WTC11 (cell line): Measurements from ENCODE around the gene ASGR1. TPM values are rescaled to one million over a fixed set of nuclear protein-coding genes. Genes with fewer than 3 reads are reported as not detected.

Experiments used
- ATAC-seq: fragments of 200-7000 bp; cut with Tn5 transposase; 2 replicates; pipeline ENCODE4 v1.10.0; 2021; ENCODE audit warnings: mild to moderate bottlenecking, moderate library complexity
- CTCF ChIA-PET: fragments of 300-600 bp; sonication (Branson Sonifier 250); formaldehyde crosslinking; loops from one replicate; lab custom pipeline; 2021; ENCODE audit warnings: antibody characterized with exemption; lab: Charles Lee
- POLR2A ChIA-PET: fragments of 350-600 bp; sonication (Branson Sonifier 250); formaldehyde crosslinking; loops from one replicate; lab custom pipeline; 2021; ENCODE audit warnings: antibody characterized with exemption; lab: Charles Lee
- DNase-seq: peaks from one replicate; pipeline ENCODE4 v3.0.0; 2021; ENCODE audit warnings: low spot score
- H3K27ac Mint-ChIP-seq: 2 replicates; pipeline ENCODE4 v1.8.0; 2021; ENCODE audit warnings: mixed read lengths
- H3K27me3 Mint-ChIP-seq: 2 replicates; pipeline ENCODE4 v1.8.0; 2021; ENCODE audit warnings: low read depth, mild to moderate bottlenecking, moderate library complexity, mixed read lengths
- H3K36me3 Mint-ChIP-seq: 2 replicates; pipeline ENCODE4 v1.8.0; 2021; ENCODE audit warnings: mixed read lengths
- H3K4me1 Mint-ChIP-seq: 2 replicates; pipeline ENCODE4 v1.8.0; 2022; ENCODE audit warnings: mixed read lengths
- H3K4me3 Mint-ChIP-seq: 2 replicates; pipeline ENCODE4 v1.8.0; 2021; ENCODE audit warnings: mild to moderate bottlenecking, moderate library complexity, mixed read lengths
- H3K9me3 Mint-ChIP-seq: 2 replicates; pipeline ENCODE4 v1.8.0; 2021; ENCODE audit warnings: mixed read lengths
- ATF3 ChIP-seq: sonication (generic); formaldehyde crosslinking; conservative IDR thresholded peaks from 2 replicates; pipeline ENCODE4 v1.8.1; 2022; ENCODE audit warnings: mild to moderate bottlenecking, missing genetic modification reagents
- CREM ChIP-seq: sonication (generic); formaldehyde crosslinking; IDR thresholded peaks from 2 replicates; pipeline ENCODE4 v1.8.1; 2022; ENCODE audit warnings: mild to moderate bottlenecking, missing genetic modification reagents, moderate library complexity
- ELF4 ChIP-seq: sonication (generic); formaldehyde crosslinking; IDR thresholded peaks from 2 replicates; pipeline ENCODE4 v1.8.1; 2022; ENCODE audit warnings: low read depth, mild to moderate bottlenecking, moderate library complexity, missing genetic modification reagents
- EMX1 ChIP-seq: fragments of 250-450 bp; sonication (Bioruptor Pico); IDR thresholded peaks from 2 replicates; pipeline ENCODE4 v1.8.0; 2021; ENCODE audit warnings: mild to moderate bottlenecking
- ESRRA ChIP-seq: sonication (generic); formaldehyde crosslinking; IDR thresholded peaks from 2 replicates; pipeline ENCODE4 v1.8.1; 2022; ENCODE audit warnings: mild to moderate bottlenecking, missing genetic modification reagents, borderline replicate concordance
- FOXJ3 ChIP-seq: sonication (generic); formaldehyde crosslinking; IDR thresholded peaks from 2 replicates; pipeline ENCODE4 v1.9.0; 2021; ENCODE audit warnings: missing genetic modification reagents, mild to moderate bottlenecking, borderline replicate concordance
- FOXP1 ChIP-seq: sonication (generic); formaldehyde crosslinking; IDR thresholded peaks from 2 replicates; pipeline ENCODE4 v1.8.0; 2022; ENCODE audit warnings: missing genetic modification reagents, mild to moderate bottlenecking, moderate library complexity, borderline replicate concordance
- GABPB1 ChIP-seq: sonication (generic); formaldehyde crosslinking; IDR thresholded peaks from 2 replicates; pipeline ENCODE4 v1.8.1; 2023; ENCODE audit warnings: mild to moderate bottlenecking, missing genetic modification reagents
- GTF2I ChIP-seq: fragments of 250-450 bp; sonication (Bioruptor Pico); conservative IDR thresholded peaks from 2 replicates; pipeline ENCODE4 v1.4.0; 2021; ENCODE audit warnings: mild to moderate bottlenecking
- JUN ChIP-seq: sonication (generic); formaldehyde crosslinking; IDR thresholded peaks from 2 replicates; pipeline ENCODE4 v1.8.0; 2023; ENCODE audit warnings: mild to moderate bottlenecking, missing genetic modification reagents
- KAT7 ChIP-seq: sonication (generic); formaldehyde crosslinking; IDR thresholded peaks from 2 replicates; pipeline ENCODE4 v1.8.1; 2023; ENCODE audit warnings: missing genetic modification reagents, mild to moderate bottlenecking, borderline replicate concordance
- MYBL2 ChIP-seq: sonication (generic); formaldehyde crosslinking; IDR thresholded peaks from 2 replicates; pipeline ENCODE4 v1.8.1; 2023; ENCODE audit warnings: mild to moderate bottlenecking, moderate library complexity, missing genetic modification reagents
- NFATC4 ChIP-seq: fragments of 250-450 bp; sonication (Bioruptor Pico); IDR thresholded peaks from 2 replicates; pipeline ENCODE4 v1.9.0; 2021; ENCODE audit warnings: mild to moderate bottlenecking
- PREB ChIP-seq: sonication (generic); formaldehyde crosslinking; IDR thresholded peaks from 2 replicates; pipeline ENCODE4 v1.8.1; 2022; ENCODE audit warnings: mild to moderate bottlenecking, missing genetic modification reagents, moderate library complexity, borderline replicate concordance
- RELA ChIP-seq: sonication (generic); formaldehyde crosslinking; IDR thresholded peaks from 2 replicates; pipeline ENCODE4 v1.8.1; 2022; ENCODE audit warnings: missing genetic modification reagents, mild to moderate bottlenecking, borderline replicate concordance
- SOX15 ChIP-seq: fragments of 250-450 bp; sonication (Bioruptor Pico); IDR thresholded peaks from 2 replicates; pipeline ENCODE4 v1.9.0; 2021; ENCODE audit warnings: mild to moderate bottlenecking
- SP1 ChIP-seq: sonication (generic); formaldehyde crosslinking; conservative IDR thresholded peaks from 2 replicates; pipeline ENCODE4 v1.8.1; 2022; ENCODE audit warnings: missing genetic modification reagents
- ZBTB43 ChIP-seq: sonication (generic); formaldehyde crosslinking; IDR thresholded peaks from 2 replicates; pipeline ENCODE4 v1.8.1; 2023; ENCODE audit warnings: mild to moderate bottlenecking, missing genetic modification reagents
- ZMAT4 ChIP-seq: fragments of 250-450 bp; sonication (Bioruptor Pico); IDR thresholded peaks from 2 replicates; pipeline ENCODE4 v1.9.0; 2021; ENCODE audit warnings: mild to moderate bottlenecking
- ZNF121 ChIP-seq: sonication (generic); formaldehyde crosslinking; IDR thresholded peaks from 2 replicates; pipeline ENCODE4 v1.8.0; 2023; ENCODE audit warnings: missing genetic modification reagents
- ZNF138 ChIP-seq: sonication (generic); formaldehyde crosslinking; conservative IDR thresholded peaks from 2 replicates; pipeline ENCODE4 v1.8.1; 2022; ENCODE audit warnings: mild to moderate bottlenecking, moderate library complexity, missing genetic modification reagents
- ZNF219 ChIP-seq: sonication (generic); formaldehyde crosslinking; IDR thresholded peaks from 2 replicates; pipeline ENCODE4 v1.8.0; 2023; ENCODE audit warnings: missing genetic modification reagents, mild to moderate bottlenecking, borderline replicate concordance
- ZNF317 ChIP-seq: sonication (generic); formaldehyde crosslinking; IDR thresholded peaks from 2 replicates; pipeline ENCODE4 v1.8.1; 2023; ENCODE audit warnings: low read depth, mild to moderate bottlenecking, moderate library complexity, missing genetic modification reagents, borderline replicate concordance
- ZNF512 ChIP-seq: sonication (generic); formaldehyde crosslinking; IDR thresholded peaks from 2 replicates; pipeline ENCODE4 v1.8.1; 2022; ENCODE audit warnings: missing genetic modification reagents, borderline replicate concordance
- total RNA-seq: library from RNA; stranded (reverse); gene quantifications from 3 replicates; pipeline ENCODE4 v1.2.3, GENCODE V29; 2021
- TF ChIP-seq, protein P1 (sequence below): sonication (generic); formaldehyde crosslinking; conservative IDR thresholded peaks from 2 replicates; pipeline ENCODE4 v1.8.1; 2023; ENCODE audit warnings: mild to moderate bottlenecking, low read depth, missing genetic modification reagents, moderate library complexity
- TF ChIP-seq, protein P2 (sequence below): sonication (generic); formaldehyde crosslinking; IDR thresholded peaks from 2 replicates; pipeline ENCODE4 v1.8.1; 2022; ENCODE audit warnings: low read depth, missing genetic modification reagents, borderline replicate concordance

The ASGR1 gene
- total RNA-seq, 1 experiment from 2014 or later, result 13.3 TPM

GRCh38 chr17:7147772-7148171 is 31.4 kb downstream of the ASGR1 start (continued):
- no peak for TF ChIP-seq ATF3 (CRISPR knock-in tag)

GRCh38 chr17:7146115-7146514 is 33.1 kb downstream of the ASGR1 start:
- DNase-seq, result no peak
- H3K27me3 Mint-ChIP-seq, result no peaks in the 10 kb centered on the region; the same call in none of the 2 replicates
- TF ChIP-seq PREB (CRISPR knock-in tag), result no peak
- TF ChIP-seq FOXJ3 (CRISPR knock-in tag), result no peak
- TF ChIP-seq ZMAT4 (CRISPR knock-in tag), result no peak
- TF ChIP-seq ELF4 (CRISPR knock-in tag), result no peak
- TF ChIP-seq SOX15, result no peak
- TF ChIP-seq NFATC4 (CRISPR knock-in tag), result no peak
- TF ChIP-seq ZNF138 (CRISPR knock-in tag), result no peak
- no peak for TF ChIP-seq GTF2I (CRISPR knock-in tag)
- TF ChIP-seq JUN, result no peak
- TF ChIP-seq SP1 (CRISPR knock-in tag), result no peak
- TF ChIP-seq RELA, result no peak
- TF ChIP-seq GABPB1, result no peak
- no peak for TF ChIP-seq ZNF219 (CRISPR knock-in tag)
- no peak for TF ChIP-seq KAT7
- no peak for TF ChIP-seq ZNF317 (CRISPR knock-in tag)
- no peak for TF ChIP-seq EMX1 (CRISPR knock-in tag)
- no peak for TF ChIP-seq ESRRA (CRISPR knock-in tag)
- TF ChIP-seq MYBL2 (CRISPR knock-in tag), result no peak
- no peaks in the 10 kb centered on the region for H3K36me3 Mint-ChIP-seq
- H3K4me1 Mint-ChIP-seq, result peaks cover 31% of the 10 kb centered on the region
- peak; percentile 52 for ATAC-seq
- no peaks in the 10 kb centered on the region for H3K9me3 Mint-ChIP-seq
- POLR2A ChIA-PET, result interaction anchor here (0.6 to 0.9 kb wide), 3 partner anchors 62 to 649 kb away, joined by 3 read pairs; no protein-coding TSS in a partner anchor
- peak overlapping the region; percentile 76 for H3K27ac Mint-ChIP-seq
- peak overlapping the region; percentile 12; the same call in 1 of the 2 replicates for H3K4me3 Mint-ChIP-seq
- CTCF ChIA-PET, result interaction anchor here (0.6 to 4.3 kb wide), 17 partner anchors 10 to 1092 kb away, joined by 3 to 30 read pairs (median 4); partner anchors contain the start of gene ASGR2

DNA sequence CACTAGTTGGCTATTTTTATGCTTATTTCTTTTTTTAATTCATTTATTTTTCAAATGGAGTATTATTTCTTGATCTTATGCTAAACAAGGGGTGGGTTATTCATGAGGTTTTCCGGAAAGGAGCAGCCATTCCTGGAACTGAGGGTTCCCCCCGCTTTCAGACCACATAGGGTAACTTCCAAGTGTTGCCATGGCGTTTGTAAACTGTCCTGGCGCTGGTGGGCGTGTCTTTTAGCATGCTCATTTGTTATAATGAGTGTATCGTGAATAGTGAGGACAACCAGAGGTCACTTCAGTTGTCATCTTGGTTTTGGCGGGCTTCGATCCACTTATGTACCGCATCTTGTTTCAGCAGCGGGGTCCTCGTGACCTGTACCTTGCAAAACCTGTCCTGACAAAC is 35.0 kb downstream of the ASGR1 start:
- DNase-seq, result no peak
- H3K27me3 Mint-ChIP-seq, result peaks cover 2% of the 10 kb centered on the region
- ATAC-seq, result no peak
- ChIA-PET CTCF (interaction anchor here (1.3 to 4.3 kb wide), 3 partner anchors 8 to 34 kb away, joined by 3 to 30 read pairs (median 4); no protein-coding TSS in a partner anchor), POLR2A (interaction anchor here (0.7 kb wide), 1 partner anchor 659 kb away, joined by 5 read pairs; no protein-coding TSS in a partner anchor)
- no peak overlapping the region for H3K27ac Mint-ChIP-seq
- no peak overlapping the region for H3K4me3 Mint-ChIP-seq
- no peaks in the 10 kb centered on the region for H3K36me3 Mint-ChIP-seq
- H3K9me3 Mint-ChIP-seq, result no peaks in the 10 kb centered on the region
- peaks cover 50% of the 10 kb centered on the region for H3K4me1 Mint-ChIP-seq
- TF ChIP-seq FOXP1 (CRISPR knock-in tag), result no peak
- TF ChIP-seq, protein P1, sequence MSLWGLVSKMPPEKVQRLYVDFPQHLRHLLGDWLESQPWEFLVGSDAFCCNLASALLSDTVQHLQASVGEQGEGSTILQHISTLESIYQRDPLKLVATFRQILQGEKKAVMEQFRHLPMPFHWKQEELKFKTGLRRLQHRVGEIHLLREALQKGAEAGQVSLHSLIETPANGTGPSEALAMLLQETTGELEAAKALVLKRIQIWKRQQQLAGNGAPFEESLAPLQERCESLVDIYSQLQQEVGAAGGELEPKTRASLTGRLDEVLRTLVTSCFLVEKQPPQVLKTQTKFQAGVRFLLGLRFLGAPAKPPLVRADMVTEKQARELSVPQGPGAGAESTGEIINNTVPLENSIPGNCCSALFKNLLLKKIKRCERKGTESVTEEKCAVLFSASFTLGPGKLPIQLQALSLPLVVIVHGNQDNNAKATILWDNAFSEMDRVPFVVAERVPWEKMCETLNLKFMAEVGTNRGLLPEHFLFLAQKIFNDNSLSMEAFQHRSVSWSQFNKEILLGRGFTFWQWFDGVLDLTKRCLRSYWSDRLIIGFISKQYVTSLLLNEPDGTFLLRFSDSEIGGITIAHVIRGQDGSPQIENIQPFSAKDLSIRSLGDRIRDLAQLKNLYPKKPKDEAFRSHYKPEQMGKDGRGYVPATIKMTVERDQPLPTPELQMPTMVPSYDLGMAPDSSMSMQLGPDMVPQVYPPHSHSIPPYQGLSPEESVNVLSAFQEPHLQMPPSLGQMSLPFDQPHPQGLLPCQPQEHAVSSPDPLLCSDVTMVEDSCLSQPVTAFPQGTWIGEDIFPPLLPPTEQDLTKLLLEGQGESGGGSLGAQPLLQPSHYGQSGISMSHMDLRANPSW (CRISPR knock-in tag), result no peak
- TF ChIP-seq CREM, result no peak
- no peak for TF ChIP-seq RELA
- TF ChIP-seq ZNF121, result no peak
- no peak for TF ChIP-seq ZBTB43 (CRISPR knock-in tag)
- no peak for TF ChIP-seq KAT7
- no peak for TF ChIP-seq ZNF512 (CRISPR knock-in tag)
- no peak for TF ChIP-seq SOX15
- no peak for TF ChIP-seq MYBL2 (CRISPR knock-in tag)
- TF ChIP-seq, protein P2, sequence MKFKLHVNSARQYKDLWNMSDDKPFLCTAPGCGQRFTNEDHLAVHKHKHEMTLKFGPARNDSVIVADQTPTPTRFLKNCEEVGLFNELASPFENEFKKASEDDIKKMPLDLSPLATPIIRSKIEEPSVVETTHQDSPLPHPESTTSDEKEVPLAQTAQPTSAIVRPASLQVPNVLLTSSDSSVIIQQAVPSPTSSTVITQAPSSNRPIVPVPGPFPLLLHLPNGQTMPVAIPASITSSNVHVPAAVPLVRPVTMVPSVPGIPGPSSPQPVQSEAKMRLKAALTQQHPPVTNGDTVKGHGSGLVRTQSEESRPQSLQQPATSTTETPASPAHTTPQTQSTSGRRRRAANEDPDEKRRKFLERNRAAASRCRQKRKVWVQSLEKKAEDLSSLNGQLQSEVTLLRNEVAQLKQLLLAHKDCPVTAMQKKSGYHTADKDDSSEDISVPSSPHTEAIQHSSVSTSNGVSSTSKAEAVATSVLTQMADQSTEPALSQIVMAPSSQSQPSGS, result no peak
- no peak for TF ChIP-seq SP1 (CRISPR knock-in tag)
